HG03565 (cell line): ENCODE measurements around the gene ZSWIM1.
"Not testable (repeated sequence)": the region's sequence is repeated elsewhere in the genome, so short reads cannot be mapped to it uniquely, and the experiment has no call there.

Experiments
- ATAC-seq: cut with Tn5 transposase; IDR thresholded peaks from one replicate; pipeline ENCODE4 v1.9.1; 2021; ENCODE audit warnings: mild to moderate bottlenecking, moderate library complexity; ENCODE audit not compliant: unreplicated experiment

ZSWIM1 gene

GRCh38 chr20:45925821-45926506 is 44.9 kb downstream of the ZSWIM1 start:
- ATAC-seq: no peak

- no peak for ATAC-seq
Observed at GRCh38 chr20:45926731-45927070, 45.7 kb downstream of the ZSWIM1 start.

GRCh38 chr20:45927071-45927878 is 46.2 kb downstream of the ZSWIM1 start:
- ATAC-seq: no peak

GRCh38 chr20:45931680-45932079 is 50.7 kb downstream of the ZSWIM1 start:
- ATAC-seq: not testable (repeated sequence)

GRCh38 chr20:45933266-45934045 is 52.4 kb downstream of the ZSWIM1 start:
- no peak for ATAC-seq

- peak; percentile 1 for ATAC-seq
Observed at GRCh38 chr20:45934046-45934585, 53.1 kb downstream of the ZSWIM1 start.
